GM18517 (cell line): ENCODE data around the gene EIF2S1.
"Not testable (repeated sequence)": the region's sequence is repeated elsewhere in the genome, so short reads cannot be mapped to it uniquely, and the experiment has no call there.

Experiments used
- ATAC-seq: cut with Tn5 transposase; IDR thresholded peaks from one replicate; pipeline ENCODE4 v1.9.1; 2021; ENCODE audit warnings: mild to moderate bottlenecking, moderate library complexity; ENCODE audit not compliant: unreplicated experiment

EIF2S1 gene

GRCh38 chr14:67410313-67410712 is 50.2 kb downstream of the EIF2S1 start:
- ATAC-seq = no peak

GRCh38 chr14:67411370-67411769 is 51.2 kb downstream of the EIF2S1 start:
- no peak for ATAC-seq

GRCh38 chr14:67411820-67412421 is 51.8 kb downstream of the EIF2S1 start, which contains the start of gene PLEK2:
TSS of gene PLEK2 (minus strand) at chr14:67412165. CDS start at chr14:67412059, 106 bp downstream.
- no peak for ATAC-seq

GRCh38 chr14:67413806-67414769 is 54.0 kb downstream of the EIF2S1 start:
- ATAC-seq = no peak

GRCh38 chr14:67415610-67416009 is 55.5 kb downstream of the EIF2S1 start:
- ATAC-seq = not testable (repeated sequence)

- no peak for ATAC-seq
These were observed 56.0 kb downstream of the EIF2S1 start for GRCh38 chr14:67416085-67416484.

GRCh38 chr14:67416810-67417209 is 56.7 kb downstream of the EIF2S1 start:
- no peak for ATAC-seq

GRCh38 chr14:67417633-67418032 is 57.5 kb downstream of the EIF2S1 start:
- no peak for ATAC-seq

GRCh38 chr14:67418401-67419191 is 58.5 kb downstream of the EIF2S1 start:
- no peak for ATAC-seq

GRCh38 chr14:67420102-67420739 is 60.1 kb downstream of the EIF2S1 start:
- ATAC-seq = no peak

GRCh38 chr14:67421356-67422224 is 61.5 kb downstream of the EIF2S1 start:
- ATAC-seq = no peak

- ATAC-seq = no peak
These were observed 63.3 kb downstream of the EIF2S1 start for GRCh38 chr14:67423424-67423823.

GRCh38 chr14:67424539-67424938 is 64.4 kb downstream of the EIF2S1 start:
- no peak for ATAC-seq

GRCh38 chr14:67425608-67426007 is 65.5 kb downstream of the EIF2S1 start:
- ATAC-seq = no peak

- no peak for ATAC-seq
These were observed 66.0 kb downstream of the EIF2S1 start for GRCh38 chr14:67426161-67426560.

GRCh38 chr14:67426983-67427606 is 67.0 kb downstream of the EIF2S1 start:
- ATAC-seq = peak; percentile 49

GRCh38 chr14:67428501-67429031 is 68.4 kb downstream of the EIF2S1 start:
- no peak for ATAC-seq

GRCh38 chr14:67429510-67430205 is 69.5 kb downstream of the EIF2S1 start:
- ATAC-seq = no peak
